ENCODE data around the gene EDN1. TPM values are rescaled to one million over a fixed set of nuclear protein-coding genes. Genes with fewer than 3 reads are reported as not detected.

EDN1 gene
- total RNA-seq, 1 experiment from 2014 or later: 15.1 TPM

GRCh38 chr6:12293235-12293930, 3.2 kb downstream of the EDN1 start:
- no peak for ATAC-seq
- DNase-seq (ENCODE audit: low read depth, low spot score): no peak
- H3K9me3 ChIP-seq (ENCODE audit: control insufficient read depth, insufficient read depth, low read depth, low read length): no peaks in the 10 kb centered on the region
- in situ Hi-C loops (cut with HindIII; ENCODE audit: low pct_unique_long_range_greater_than_20kb, low sequenced_read_pairs) (no loop called here), intact Hi-C loops (cut with micrococcal nuclease; ENCODE audit: unreplicated experiment) (loop anchor here (5.0 kb wide), 1 partner anchor 49 kb away; no protein-coding TSS in a partner anchor)
- peak overlapping the region; percentile 60 to 67; a peak in 3 of 4 replicates for H3K4me3 ChIP-seq (ENCODE audit: low read depth in 2 of 2, low read length in 2 of 2)
- H3K27me3 ChIP-seq (ENCODE audit: control insufficient read depth, insufficient read depth, low read length): no peaks in the 10 kb centered on the region
- ChIA-PET CTCF (no interaction called here), POLR2A (no interaction called here)
- no TSS peak for BruUV-seq (replicated peaks)
- peaks cover 10% of the 10 kb centered on the region; the same call in 1 of the 2 replicates for H3K36me3 ChIP-seq (ENCODE audit: control insufficient read depth, insufficient read depth, low read length)
- H3K4me1 ChIP-seq (ENCODE audit: control insufficient read depth, insufficient read depth, low read length): peaks cover 70% of the 10 kb centered on the region
- peak overlapping the region; percentile 93 for H3K27ac ChIP-seq (ENCODE audit: low read length)
- TF ChIP-seq CTCF (IDR thresholded peaks at IDR 0.05) (no peak), TCF7L2 (IDR thresholded peaks at IDR 0.05; ENCODE audit: low read depth, low read length) (no peak), REST (IDR thresholded peaks at IDR 0.05; ENCODE audit: insufficient read depth in 1 of 2, low read depth in 2 of 2, low read length in 1 of 2) (no peak), SIN3A (IDR thresholded peaks at IDR 0.05; ENCODE audit: borderline replicate concordance, insufficient read depth, low read depth, low read length) (no peak), POLR2AphosphoS5 (IDR thresholded peaks at IDR 0.05; ENCODE audit: low read depth, low read length) (no peak)

- no peak for TF ChIP-seq REST (IDR thresholded peaks at IDR 0.05; ENCODE audit: insufficient read depth in 1 of 2, low read depth in 2 of 2, low read length in 1 of 2)
- no peak for TF ChIP-seq TCF7L2 (IDR thresholded peaks at IDR 0.05; ENCODE audit: low read depth, low read length)
- no peak for TF ChIP-seq SIN3A (IDR thresholded peaks at IDR 0.05; ENCODE audit: borderline replicate concordance, insufficient read depth, low read depth, low read length)
- no peak for TF ChIP-seq CTCF (IDR thresholded peaks at IDR 0.05)
- no peak for TF ChIP-seq POLR2AphosphoS5 (IDR thresholded peaks at IDR 0.05; ENCODE audit: low read depth, low read length)
- no peaks in the 10 kb centered on the region for H3K27me3 ChIP-seq (ENCODE audit: control insufficient read depth, insufficient read depth, low read length)
- intact Hi-C loops (cut with micrococcal nuclease; ENCODE audit: unreplicated experiment): loop anchor here (5.0 kb wide), 1 partner anchor 48 kb away; no protein-coding TSS in a partner anchor
- ChIA-PET CTCF (no interaction called here), POLR2A (interaction anchor here (0.9 kb wide), 1 partner anchor 48 kb away, joined by 6 read pairs; no protein-coding TSS in a partner anchor)
- peak overlapping the region; percentile 93 for H3K27ac ChIP-seq (ENCODE audit: low read length)
- BruUV-seq (replicated peaks): TSS peak; percentile 22
- peak overlapping the region in 1 of 2 experiments; percentile 3; a peak in 1 of 4 replicates for H3K4me3 ChIP-seq (ENCODE audit: low read depth in 2 of 2, low read length in 2 of 2)
- in situ Hi-C loops (cut with HindIII; ENCODE audit: low pct_unique_long_range_greater_than_20kb, low sequenced_read_pairs): no loop called here
- H3K4me1 ChIP-seq (ENCODE audit: control insufficient read depth, insufficient read depth, low read length): peaks cover 65% of the 10 kb centered on the region
- DNase-seq (ENCODE audit: low read depth, low spot score): no peak
- no peak for ATAC-seq
- H3K36me3 ChIP-seq (ENCODE audit: control insufficient read depth, insufficient read depth, low read length): peaks cover 10% of the 10 kb centered on the region; the same call in 1 of the 2 replicates
- no peaks in the 10 kb centered on the region for H3K9me3 ChIP-seq (ENCODE audit: control insufficient read depth, insufficient read depth, low read depth, low read length)
These were observed 4.0 kb downstream of the EDN1 start for GRCh38 chr6:12293931-12294807.

All from Panc1 (cell line).